DMS53 (cell line): ENCODE measurements around the gene HDAC5.
A peak's percentile ranks its signal among the peaks of the same experiment; 100 is the strongest.
"Not testable (repeated sequence)": the region's sequence is repeated elsewhere in the genome, so short reads cannot be mapped to it uniquely, and the experiment has no call there.

ENCODE experiments used
- DNase-seq: peaks from one replicate; lab custom pipeline; 2025; lab: John Stamatoyannopoulos, UW

HDAC5 gene

DNA sequence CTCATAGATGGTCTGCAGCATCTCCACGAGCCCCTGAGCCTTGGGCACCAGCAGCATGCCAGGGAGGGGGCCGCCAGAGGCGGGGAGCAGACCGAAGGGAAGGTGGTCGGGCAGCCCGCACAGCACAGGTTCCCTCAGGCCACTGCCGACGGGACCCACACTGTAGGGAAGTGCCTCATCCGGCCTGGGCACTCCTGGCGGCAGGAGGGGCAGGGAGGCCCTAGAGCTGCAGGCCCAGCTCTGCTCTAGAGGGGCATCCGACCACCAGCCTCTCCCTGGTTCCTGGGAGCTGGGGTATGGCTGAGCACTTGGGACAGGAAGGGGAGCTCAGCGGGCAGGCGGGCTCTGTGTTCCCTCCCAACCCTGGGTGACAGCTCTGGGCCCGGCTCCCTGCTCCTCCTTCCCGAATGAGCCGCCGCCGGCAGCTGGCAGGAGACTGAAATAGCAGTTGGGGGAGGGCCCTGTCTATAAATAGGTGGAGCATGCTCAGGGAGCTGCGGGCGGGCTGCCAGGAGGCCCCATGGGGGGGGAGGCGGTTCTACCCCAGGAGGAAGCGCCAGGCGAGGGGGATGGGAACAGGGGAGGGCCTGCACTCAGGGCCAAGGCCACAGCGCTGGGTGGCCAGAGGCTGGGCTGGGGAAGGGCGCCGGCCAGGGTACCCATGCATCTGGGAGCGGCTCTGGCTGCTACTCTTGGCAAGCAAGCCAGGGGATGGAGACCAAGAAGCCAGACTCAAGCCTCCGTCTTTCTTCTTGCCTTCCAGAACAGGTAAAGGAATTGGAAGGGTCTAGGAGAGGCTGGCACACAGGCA lies 12.4 kb downstream of the HDAC5 start:
- peak; percentile 98 for DNase-seq

DNA sequence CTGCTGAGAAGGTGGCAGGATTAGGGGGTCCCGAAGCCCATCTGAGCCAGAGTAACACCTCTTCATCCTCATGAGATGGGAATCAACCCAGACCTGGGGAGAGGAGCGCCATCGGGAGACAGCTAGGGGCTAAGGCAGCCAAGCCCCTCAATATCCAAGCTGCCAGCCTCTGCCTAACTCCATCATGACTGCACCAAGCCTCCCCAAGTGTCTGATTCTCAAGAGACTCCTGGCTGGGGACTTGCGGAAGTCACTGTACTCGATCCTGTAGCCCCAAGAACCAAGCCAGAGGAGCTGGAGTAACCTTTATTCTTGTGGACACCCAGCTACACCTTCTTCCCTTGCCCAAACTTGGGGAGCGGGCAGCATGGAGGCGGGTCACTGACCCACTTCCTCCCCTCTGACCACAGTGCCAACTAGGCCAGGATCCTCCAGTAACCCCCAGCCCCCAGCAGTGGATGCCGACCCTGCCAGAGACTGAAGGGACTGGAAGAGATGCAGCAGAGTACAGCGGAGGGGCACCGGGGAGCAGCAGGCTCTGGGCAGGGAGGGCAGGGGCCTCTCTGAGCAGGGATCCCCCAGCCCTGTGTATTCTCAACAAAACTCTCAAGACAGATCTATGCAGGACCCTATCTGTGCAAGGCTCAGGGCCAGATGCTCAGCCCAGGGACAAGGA lies 13.3 kb downstream of the HDAC5 start:
- DNase-seq: no peak

DNA sequence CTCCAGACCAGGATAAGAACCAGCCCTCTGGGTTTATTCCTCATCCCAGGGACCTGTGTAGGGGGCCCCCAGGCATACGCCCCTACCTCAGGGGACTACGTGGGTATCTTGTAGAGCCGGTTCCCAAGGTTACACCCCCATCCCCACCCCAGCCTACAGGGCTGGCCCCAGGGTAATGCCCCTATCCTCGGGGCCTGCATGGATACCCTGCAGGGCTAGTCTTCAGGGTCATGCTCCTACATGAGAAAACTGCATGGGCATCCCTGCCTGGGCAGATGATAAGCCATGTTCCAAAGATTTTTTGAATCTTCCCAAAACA lies 14.2 kb downstream of the HDAC5 start:
- DNase-seq: no peak

DNA sequence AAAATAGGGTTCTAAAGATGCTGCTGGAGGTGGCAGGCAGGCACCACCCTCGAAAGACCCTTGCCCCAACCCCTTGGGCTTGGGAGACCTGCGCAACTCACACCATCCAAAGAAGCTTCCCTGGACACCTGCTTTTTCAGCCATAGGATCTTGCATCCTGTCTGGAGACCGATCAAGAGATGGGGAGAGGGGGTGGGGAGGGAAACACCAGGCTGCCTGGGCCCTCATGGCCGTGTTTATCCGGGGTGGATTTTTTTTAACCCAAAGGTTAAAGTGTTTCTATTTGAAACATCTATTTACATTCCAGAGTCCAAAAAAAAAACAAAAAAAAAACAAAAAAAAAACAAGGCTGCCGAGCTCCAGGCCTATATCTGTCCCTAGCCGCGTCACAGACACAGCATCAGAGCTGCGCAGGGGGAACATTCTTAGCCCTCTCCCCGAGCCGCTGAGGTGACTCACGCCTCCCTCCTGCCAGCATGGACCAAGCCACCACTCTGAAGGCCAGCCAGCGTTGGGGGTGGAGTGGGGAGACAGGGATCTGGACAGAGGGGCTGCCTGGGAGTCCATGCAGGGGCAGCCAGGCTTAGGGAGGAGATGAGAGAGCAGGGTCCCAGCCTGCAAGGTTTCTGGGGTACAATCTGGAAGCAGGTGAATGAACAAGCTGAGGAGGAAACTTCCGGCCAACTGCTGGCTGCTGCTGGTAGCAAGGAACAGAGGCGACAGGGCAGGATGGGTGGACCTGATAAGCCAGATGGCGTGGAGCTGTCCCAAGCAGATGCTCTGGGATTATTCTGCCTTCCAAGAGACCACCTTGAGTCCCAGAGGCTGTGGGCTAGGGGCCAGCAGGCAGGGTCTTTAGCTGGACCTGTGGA lies 14.8 kb downstream of the HDAC5 start:
- peak; percentile 84 for DNase-seq

DNA sequence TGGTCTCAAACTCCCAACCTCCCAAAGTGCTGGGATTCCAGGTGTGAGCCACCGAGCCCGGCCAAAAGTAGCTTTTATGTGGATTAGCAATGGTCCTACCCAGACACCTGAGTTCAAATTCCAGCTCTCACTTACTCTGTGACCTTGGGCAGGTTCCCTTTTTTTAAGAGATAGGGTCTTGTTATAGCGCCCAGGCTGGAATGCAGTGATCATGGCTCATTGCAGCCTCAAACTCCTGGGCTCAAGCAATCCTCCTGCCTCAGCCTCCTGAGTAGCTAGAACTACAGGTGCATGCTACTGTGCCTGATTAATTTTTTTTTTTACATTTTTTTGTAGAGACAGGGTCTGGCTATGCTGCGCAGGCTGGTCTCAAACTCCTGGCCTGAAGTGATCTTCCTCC lies 16.6 kb downstream of the HDAC5 start:
- no peak for DNase-seq

DNA sequence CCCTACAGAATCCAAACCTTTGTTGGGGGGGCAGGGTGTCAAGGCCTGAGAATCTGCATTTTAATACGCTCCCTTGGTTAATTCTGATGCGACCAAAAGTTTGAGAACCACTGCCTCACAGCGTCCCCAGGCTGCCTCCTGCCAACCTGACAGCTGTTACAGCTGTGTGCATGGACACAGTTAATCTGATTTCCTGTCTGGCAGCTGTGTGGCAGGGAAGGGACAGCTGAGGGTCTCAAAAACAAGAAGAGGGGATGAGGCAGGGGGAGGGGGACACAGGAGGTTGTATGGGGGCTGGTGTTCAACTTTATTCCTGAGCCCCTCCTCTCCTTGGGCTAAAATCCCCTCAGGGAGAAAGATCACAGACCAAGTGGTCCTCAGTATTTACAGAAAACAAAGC lies 17.5 kb downstream of the HDAC5 start:
- no peak for DNase-seq

DNA sequence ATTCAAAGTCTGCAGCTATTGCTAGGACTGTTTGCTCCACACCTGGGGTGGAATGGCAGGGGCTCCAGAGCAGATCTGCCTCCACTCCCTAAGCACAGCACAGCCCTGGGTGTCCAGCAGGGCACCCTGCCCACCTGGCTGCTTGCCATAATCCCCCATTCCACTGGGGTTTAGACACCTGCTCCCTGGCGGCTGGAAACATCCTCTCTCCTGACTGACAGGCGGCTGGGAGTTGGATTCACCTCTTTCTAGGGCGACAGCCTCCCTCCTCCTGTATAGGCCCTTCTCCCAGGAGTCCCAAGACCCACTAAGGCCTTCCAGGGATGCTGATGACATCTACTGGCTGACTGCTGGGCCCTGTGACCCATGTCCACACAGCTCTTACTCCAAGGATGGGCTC lies 18.0 kb downstream of the HDAC5 start:
- DNase-seq: no peak

DNA sequence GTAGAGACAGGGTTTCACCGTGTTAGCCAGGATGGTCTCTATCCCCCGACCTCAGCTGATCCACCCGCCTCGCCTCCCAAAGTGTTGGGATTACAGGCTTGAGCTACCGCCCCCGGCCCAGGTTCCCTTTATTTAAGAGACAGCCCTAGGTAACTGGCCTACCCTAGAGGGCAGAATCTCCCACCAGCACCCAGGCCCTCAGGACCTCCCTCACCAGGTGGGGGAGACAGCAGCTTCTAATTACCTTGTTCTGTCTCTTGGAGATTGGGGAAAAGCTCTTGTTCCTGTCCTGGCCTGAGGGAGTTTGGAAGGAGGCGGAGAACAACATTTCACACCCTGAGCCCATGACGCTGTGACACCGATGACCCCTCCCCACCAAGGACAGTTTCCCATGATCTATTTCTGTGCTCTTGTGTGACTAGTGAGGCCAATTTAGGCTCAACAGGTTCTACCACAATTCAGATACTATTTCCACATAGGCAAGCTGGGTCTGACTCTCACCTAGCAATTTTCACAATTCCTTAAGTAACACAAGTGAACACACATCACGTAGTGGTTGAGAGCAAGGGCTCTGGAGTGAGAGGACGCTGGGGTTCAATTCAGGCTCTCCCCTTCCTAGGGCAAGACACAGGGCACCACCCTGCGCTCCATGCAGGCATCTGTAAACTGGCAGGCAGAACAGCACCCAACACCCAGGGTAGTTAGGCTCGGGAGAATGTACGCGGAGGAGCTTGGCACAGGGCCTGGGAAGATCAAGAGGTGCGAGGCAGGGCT lies 20.4 kb downstream of the HDAC5 start:
- DNase-seq: no peak

DNA sequence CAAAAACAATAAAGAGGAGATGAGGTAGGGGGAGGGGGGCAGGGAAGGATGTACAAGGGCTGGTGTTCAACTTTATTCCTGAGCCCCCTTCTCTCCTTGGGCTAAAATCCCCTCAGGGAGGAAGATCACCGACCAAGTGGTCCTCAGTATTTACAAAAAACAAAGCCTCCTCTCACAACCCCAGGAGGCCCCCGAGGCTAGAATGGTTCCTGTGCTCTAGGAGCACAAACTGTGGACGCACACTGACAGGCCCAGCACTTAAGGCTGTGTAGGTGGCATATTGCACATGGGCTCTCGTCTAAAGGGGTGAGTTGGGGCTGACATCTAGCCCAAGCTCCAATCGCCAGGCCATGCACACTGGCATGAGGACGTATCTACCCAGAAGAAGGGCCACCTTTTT lies 21.6 kb downstream of the HDAC5 start:
- not testable (repeated sequence) for DNase-seq

DNA sequence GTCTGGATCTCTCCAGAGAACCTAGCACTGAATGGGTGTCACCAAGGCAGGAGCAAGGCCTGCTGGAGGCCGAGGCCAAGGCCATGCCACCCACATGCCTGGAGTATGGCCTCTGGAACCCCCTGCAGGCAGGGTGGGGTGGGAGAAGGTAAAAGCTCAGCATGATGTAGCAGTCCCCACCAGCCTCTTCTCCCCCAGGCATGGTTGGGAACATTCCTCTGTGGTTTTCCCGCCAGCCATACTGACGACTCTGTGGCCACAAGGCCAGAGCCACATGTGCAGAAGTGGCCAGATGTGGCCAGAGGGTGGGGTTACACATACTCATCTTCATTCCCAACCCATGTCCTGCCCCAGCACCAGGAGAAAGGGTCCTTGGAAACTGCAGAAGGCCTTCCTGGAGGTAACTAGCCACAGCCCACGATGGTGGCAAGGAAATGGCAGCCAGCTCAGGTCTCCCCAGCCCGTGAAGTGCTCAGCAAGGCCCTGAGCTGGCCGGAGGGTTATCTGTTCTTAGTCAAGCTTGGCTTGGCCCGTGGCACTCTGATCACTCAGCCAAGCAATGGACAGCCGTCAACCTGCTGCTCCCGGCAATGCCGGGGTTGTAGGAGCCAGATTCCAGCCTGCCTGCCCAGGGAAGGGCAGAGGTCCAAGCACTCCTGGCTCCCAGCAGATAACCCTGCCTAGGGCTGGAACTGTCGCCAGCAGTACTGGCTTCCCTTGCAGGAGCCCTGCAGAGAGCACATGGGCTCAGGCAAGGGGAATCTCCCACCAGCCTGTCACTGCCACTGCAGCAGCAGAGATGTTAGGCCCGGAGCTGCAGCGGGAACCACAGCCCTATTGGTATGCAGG lies 26.1 kb downstream of the HDAC5 start:
- no peak for DNase-seq

DNA sequence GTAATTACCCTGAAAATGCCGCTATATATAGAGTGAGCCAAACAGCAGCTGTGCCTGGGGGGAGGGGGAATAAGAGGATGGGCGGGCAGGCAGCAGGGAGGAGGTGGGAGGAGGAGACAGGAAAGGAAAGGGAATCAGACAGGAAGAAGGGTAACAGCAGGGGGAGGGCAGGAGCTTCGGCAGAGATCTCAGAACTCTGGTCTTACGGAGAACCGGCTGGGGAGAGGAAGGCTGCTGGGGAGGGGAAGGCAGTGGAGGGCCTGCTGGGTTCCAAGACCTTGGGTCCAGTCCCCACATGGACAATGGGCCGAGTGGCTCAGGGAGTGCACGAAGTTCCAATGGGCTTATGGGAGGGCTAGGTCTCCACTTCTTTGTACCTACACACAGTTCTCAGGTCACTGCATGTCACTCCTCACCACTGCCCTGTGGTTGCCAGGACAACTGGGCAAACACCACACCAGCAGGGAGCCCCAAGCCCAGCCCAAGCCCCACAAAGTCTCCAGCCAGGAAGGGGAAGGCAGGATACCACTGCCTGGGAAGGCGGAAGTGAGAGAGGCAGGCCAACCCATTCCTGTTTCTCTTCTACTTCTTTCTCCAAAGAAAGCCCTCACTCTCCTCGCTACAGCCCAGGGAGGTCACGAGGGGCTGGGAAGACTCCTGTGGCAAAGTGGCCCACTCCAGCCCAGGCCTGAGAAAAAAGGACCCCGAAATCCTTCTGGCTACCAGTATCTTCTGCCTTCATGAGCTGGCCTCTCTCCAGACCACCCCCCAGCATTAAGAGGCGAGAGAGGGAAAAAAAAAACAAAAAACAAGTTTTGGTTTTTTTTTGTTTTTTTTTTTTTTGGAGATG lies 27.6 kb downstream of the HDAC5 start:
- peak; percentile 98 for DNase-seq

DNA sequence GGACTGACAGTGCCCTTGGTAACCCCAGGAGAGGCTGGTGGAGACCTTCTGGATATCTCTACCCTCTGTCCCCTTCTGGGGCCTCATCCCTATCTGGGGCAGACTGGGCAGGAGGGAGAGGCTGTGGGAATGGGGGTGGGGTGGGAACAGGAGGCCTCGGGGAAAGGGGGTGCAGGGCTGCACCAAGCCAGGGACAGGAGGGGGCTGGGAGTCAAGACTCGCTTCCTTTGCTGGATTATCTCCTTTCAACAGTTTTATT lies 28.1 kb downstream of the HDAC5 start:
- DNase-seq: no peak

DNA sequence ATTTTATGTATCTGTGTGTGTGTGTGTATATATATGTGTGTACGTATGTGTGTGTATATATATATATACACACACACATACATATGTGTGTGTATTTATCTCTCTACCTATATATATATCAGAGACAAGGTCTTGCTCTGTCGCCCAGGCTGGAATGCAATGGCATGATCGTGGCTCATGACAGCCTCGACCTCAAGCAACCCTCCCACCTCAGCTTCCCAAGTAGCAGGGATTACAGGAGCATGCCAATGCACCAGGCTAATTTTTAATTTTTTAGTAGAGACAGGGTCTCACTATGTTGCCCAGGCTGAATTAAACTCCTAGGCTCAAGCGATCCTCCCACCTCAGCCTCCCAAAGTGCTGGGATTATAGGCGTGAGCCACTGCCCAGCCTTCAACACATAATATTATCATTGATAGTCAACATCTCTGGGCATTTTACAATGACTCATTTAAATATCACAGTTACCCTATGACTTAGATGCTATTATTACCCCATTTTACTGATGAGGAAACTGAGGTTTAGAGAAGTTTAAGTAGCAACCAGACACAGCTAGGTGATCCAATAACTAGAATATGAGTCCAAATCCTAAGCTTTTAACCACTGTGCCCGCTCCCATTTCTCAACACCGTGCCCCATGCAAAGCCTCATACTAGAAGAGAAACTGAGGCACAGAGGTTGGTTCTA lies 28.6 kb downstream of the HDAC5 start:
- DNase-seq: no peak

DNA sequence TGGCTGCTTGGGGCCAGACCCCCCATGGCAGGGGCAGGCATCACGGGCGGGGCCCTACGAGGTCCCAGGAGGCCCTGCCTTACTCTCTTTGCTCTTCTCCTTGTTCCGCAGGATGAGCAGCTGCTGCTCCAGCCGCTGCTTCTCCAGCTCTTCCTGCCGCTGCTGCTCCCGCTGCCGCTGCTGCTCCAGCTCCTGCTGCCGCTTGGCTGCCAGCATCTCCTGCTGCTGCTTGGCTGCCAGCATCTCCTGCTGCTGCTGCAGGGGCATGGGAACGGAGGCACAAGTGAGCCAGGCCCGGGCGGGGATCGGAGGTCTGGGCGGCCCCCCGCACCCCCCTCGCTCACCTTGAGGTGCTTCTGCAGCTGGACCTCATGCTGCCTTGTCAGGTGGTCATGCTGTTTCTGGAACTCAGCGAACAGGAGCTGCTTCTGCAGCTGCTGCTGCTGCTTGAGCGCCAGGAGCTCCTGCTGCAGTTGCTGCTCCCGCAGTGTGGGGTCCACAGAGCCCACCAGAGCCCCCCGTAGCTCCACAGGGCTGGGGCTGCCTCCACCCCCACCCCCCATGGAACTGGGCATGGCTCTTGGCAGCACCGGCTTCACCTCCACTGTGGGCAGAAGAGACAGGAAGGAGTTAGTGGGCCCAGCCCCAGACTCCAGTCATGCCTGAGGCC lies 30.1 kb downstream of the HDAC5 start:
- DNase-seq: peak; percentile 42

DNA sequence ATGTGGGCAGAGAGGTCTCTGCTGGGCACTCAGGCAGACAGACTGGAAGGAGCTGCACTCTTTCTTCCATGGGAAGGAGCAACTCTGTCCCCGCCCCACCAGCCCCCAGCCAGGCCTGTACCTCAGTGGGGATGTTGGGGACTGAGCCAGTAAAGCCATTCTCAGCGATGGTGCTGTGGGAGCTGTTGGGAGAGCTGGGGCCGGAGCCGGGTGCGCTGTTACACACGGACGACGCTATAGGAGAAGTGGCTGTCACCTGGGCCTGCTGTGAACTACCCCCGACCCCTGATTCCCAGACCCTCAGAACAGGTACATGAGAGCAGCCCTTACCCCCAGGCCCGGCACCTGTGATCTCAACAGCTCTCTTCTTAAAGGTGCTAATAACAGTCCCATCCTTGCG lies 31.4 kb downstream of the HDAC5 start:
- DNase-seq: no peak

DNA sequence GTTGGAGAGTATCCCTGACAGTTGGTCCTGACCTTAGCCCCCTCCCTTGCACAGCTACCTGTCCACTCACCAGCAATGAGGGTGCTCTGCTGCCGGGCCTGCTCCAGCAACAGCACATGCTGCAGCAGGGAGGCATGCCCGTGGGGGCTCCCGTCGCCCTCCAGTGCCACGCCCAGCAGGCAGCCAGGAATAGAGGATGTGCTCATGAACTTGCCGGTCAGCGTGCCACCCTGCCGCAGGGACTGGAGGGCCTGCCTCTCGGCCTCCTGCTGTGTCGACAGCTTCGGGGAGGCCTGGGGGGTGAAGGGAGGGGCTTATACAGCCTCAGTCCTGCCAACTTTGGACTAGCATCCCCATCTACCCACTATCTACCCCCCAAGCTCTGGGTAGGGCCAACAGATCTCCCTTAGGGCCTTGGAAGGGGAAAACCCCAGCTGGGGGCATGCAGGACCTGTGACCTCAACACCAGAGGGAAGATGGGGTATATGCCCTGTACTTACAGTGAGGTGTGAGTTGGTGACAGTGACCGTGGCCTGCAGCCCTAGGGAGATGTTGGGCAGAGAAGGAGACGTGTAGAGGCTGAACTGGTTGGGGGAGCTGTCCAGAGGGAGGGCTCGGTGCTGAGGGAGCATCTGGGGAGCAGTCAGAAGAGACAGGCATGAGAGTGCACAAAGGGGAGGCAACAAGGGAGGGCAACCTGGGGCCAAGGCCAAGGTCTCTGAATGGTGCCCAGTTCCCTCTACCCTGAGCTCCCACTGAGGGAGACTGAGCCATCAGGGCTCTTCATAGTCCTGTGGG lies 32.0 kb downstream of the HDAC5 start:
- DNase-seq: no peak

DNA sequence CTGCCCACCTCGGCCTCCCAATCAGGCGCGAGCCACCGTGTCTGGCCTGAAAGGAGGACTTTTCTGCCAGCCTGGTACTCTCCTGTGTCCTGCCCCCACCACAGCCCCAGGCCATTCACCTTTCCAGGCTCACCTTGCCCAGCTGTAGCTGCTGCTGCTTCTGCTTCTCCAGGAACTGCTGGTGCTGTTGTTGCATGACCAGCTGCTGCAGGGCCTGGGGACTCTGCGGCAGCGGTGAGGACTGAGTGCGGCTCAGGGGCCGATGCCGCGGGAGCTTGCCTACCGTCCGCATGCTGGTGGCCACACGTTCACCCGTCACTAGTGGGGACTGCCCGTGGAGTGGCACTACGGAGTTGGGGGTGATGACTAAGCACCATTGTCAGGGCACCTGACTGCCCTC lies 35.2 kb downstream of the HDAC5 start:
- DNase-seq: no peak

DNA sequence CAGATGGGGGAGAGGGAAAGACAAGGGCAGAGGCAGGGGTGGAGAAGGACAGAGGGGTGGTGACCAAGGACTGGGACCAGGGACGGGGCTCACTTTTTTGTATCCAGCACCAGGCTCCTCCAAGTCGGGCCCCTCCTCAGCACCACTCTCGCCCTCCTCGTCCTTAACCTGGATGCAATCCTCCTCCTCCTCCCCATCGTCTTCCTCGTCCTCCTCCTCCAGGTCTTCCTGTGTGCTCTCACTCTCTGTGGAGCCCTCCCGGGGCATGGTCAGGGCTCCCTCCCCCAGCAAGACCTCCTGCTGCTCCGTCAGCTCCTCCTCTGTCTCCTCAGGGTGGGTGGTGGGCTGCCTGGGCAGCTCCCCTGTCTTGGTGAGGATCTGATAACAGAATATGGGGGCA lies 36.1 kb downstream of the HDAC5 start:
- no peak for DNase-seq
